ENCODE data around the gene GLRX2.

GLRX2 gene

GRCh38 chr1:193111641-193112090 lies 6.5 kb upstream of the GLRX2 start:
- no peak for DNase-seq (ENCODE audit: low read depth)

GRCh38 chr1:193110864-193111263 lies 5.7 kb upstream of the GLRX2 start:
- no peak for DNase-seq (ENCODE audit: low read depth)

GRCh38 chr1:193110246-193110645 lies 5.0 kb upstream of the GLRX2 start:
- DNase-seq (ENCODE audit: low read depth), result no peak

- no peak for DNase-seq (ENCODE audit: low read depth)
These were observed 4.4 kb upstream of the GLRX2 start for GRCh38 chr1:193109619-193110018.

- no peak for DNase-seq (ENCODE audit: low read depth)
These were observed 3.3 kb upstream of the GLRX2 start for GRCh38 chr1:193108471-193108870.

GRCh38 chr1:193105821-193106177 lies 585 bp upstream of the GLRX2 start:
- DNase-seq (ENCODE audit: low read depth), result no peak

GRCh38 chr1:193104502-193104906 lies 710 bp downstream of the GLRX2 start:
- DNase-seq (ENCODE audit: low read depth), result no peak

GRCh38 chr1:193103759-193104501 lies 1.3 kb downstream of the GLRX2 start:
- DNase-seq (ENCODE audit: low read depth), result no peak

- DNase-seq (ENCODE audit: low read depth), result no peak
These were observed 2.6 kb downstream of the GLRX2 start for GRCh38 chr1:193102662-193103061.

- DNase-seq (ENCODE audit: low read depth), result no peak
These were observed 11.1 kb downstream of the GLRX2 start for GRCh38 chr1:193094112-193094511.

GRCh38 chr1:193090865-193091264 lies 14.3 kb downstream of the GLRX2 start:
- DNase-seq (ENCODE audit: low read depth), result no peak

GRCh38 chr1:193087893-193088292 lies 17.3 kb downstream of the GLRX2 start:
- no peak for DNase-seq (ENCODE audit: low read depth)

- no peak for DNase-seq (ENCODE audit: low read depth)
These were observed 18.9 kb downstream of the GLRX2 start for GRCh38 chr1:193086342-193086741.

- no peak for DNase-seq (ENCODE audit: low read depth)
These were observed 20.0 kb downstream of the GLRX2 start for GRCh38 chr1:193085263-193085662.

GRCh38 chr1:193083365-193084088 lies 21.7 kb downstream of the GLRX2 start:
- no peak for DNase-seq (ENCODE audit: low read depth)

- no peak for DNase-seq (ENCODE audit: low read depth)
These were observed 26.0 kb downstream of the GLRX2 start for GRCh38 chr1:193079187-193079586.

GRCh38 chr1:193077991-193078390 lies 27.2 kb downstream of the GLRX2 start:
- DNase-seq (ENCODE audit: low read depth), result no peak

GRCh38 chr1:193070942-193071341 lies 34.3 kb downstream of the GLRX2 start:
- DNase-seq (ENCODE audit: low read depth), result no peak

GRCh38 chr1:193070386-193070753 lies 34.8 kb downstream of the GLRX2 start:
- DNase-seq (ENCODE audit: low read depth), result no peak

- DNase-seq (ENCODE audit: low read depth), result no peak
These were observed 35.3 kb downstream of the GLRX2 start for GRCh38 chr1:193069748-193070385.

GRCh38 chr1:193068013-193068412 lies 37.2 kb downstream of the GLRX2 start:
- DNase-seq (ENCODE audit: low read depth), result no peak

- no peak for DNase-seq (ENCODE audit: low read depth)
These were observed 38.6 kb downstream of the GLRX2 start for GRCh38 chr1:193066606-193067005.

GRCh38 chr1:193065954-193066353 lies 39.3 kb downstream of the GLRX2 start:
- no peak for DNase-seq (ENCODE audit: low read depth)
